GM19455 (cell line): ENCODE results near the gene SNX18.
"Not testable (repeated sequence)": the region's sequence is repeated elsewhere in the genome, so short reads cannot be mapped to it uniquely, and the experiment has no call there.

Source experiments
- ATAC-seq: cut with Tn5 transposase; IDR thresholded peaks from one replicate; pipeline ENCODE4 v1.9.1; 2021; ENCODE audit not compliant: unreplicated experiment

SNX18 gene, protein sequence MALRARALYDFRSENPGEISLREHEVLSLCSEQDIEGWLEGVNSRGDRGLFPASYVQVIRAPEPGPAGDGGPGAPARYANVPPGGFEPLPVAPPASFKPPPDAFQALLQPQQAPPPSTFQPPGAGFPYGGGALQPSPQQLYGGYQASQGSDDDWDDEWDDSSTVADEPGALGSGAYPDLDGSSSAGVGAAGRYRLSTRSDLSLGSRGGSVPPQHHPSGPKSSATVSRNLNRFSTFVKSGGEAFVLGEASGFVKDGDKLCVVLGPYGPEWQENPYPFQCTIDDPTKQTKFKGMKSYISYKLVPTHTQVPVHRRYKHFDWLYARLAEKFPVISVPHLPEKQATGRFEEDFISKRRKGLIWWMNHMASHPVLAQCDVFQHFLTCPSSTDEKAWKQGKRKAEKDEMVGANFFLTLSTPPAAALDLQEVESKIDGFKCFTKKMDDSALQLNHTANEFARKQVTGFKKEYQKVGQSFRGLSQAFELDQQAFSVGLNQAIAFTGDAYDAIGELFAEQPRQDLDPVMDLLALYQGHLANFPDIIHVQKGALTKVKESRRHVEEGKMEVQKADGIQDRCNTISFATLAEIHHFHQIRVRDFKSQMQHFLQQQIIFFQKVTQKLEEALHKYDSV

DNA sequence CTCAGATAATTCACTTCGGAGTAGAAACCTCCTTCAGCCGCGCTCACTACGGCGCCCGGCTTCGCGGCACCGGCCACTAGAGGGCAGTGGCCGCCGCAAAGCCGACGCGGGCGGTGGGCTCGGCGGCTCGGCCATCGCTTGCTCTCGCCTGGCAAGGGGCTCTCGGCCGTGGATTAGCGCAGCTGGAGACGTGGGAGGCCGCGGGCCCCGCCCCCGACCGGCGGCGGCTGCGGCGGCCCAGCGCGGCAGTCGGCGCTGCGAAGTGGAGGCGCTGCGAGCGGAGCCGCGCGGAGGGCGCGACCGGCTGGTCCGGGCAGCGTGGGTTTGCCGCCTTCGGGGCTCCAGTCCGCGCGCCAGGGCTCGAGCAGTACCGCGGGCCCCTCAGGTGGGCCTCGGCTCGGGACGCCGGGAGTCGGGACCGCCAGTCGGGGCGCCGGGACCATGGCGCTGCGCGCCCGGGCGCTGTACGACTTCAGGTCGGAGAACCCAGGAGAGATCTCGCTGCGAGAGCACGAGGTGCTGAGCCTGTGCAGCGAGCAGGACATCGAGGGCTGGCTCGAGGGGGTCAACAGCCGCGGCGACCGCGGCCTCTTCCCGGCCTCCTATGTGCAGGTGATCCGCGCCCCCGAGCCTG is at the start of gene SNX18:
Gene SNX18, plus strand, starts transcription at position 248 of the 634 bp plus-strand sequence. Its CDS starts 194 bp downstream, at position 442.
- peak; percentile 94 for ATAC-seq

GRCh38 chr5:54469622-54470021 is 47.9 kb upstream of the SNX18 start:
- ATAC-seq = peak; percentile 83

GRCh38 chr5:54470128-54470527 is 47.4 kb upstream of the SNX18 start:
- ATAC-seq = no peak

DNA sequence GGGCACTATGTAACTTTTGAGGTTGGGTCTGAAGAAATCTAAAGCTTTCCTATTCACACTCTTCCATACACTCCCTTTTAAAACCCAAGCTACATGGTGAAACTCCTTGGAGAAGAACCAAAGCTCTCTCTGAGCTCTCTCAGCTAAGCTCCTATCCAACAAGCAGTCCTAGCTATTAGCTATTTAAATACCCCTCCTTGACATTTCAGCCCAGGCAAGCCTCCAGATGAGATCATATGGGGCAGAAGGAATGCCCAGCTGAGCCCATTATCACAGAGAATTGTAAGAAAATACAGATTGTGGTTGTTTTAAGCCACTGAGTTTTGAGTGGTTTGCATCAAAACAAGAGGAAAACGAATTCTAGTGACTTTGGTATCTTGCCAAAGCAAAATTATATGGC is 46.9 kb upstream of the SNX18 start:
- ATAC-seq = no peak

GRCh38 chr5:54471398-54471797 is 46.2 kb upstream of the SNX18 start:
- ATAC-seq = no peak

DNA sequence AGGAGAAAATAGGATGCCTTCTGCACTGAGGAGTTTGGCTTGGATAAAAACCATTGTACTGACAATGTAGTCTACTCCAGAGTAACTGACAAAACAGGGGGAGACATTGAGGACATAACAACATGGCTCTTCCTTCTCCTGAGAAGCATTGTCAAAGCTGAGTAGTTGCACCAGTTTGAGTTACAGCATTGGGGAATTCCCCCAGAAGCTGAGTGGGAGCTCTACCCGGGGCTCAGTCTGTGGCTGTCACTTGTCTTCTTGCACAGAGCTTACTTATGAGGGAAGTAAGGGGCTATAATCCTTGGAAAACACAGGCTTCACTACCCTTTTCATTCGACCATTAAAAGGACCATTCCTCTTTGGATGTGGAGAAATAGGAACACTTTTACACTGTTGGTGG is 40.9 kb upstream of the SNX18 start:
- no peak for ATAC-seq

DNA sequence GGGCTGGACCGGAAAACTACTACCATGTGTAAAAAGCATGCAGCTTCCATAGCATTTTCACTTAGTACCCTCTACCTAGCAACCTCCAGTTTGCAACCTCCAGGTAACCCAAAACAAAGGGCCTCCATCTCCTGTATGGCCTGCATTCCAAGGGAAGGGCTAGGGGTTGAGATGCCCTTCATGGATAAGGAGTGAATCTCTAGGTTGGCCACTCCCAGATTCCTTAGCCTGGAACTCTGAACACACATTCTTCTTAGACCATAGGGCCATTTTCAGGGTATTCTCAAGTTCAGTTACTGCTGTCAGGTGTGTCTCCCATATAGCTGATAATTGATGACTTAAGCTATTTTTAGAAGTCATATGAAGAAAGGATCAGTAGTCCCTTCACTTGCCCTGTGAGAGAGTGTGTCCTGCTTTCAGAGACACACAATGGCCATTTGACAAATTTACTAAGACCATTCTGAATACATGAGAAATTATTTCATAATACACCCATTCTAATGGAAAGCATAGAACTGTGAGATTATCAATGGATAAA is 39.5 kb upstream of the SNX18 start:
- no peak for ATAC-seq

GRCh38 chr5:54480296-54480695 is 37.3 kb upstream of the SNX18 start:
- no peak for ATAC-seq

GRCh38 chr5:54484219-54484894 is 33.2 kb upstream of the SNX18 start:
- no peak for ATAC-seq

GRCh38 chr5:54485659-54486058 is 31.9 kb upstream of the SNX18 start:
- ATAC-seq = not testable (repeated sequence)

- not testable (repeated sequence) for ATAC-seq
These were observed 27.9 kb upstream of the SNX18 start for GRCh38 chr5:54489648-54489979.

DNA sequence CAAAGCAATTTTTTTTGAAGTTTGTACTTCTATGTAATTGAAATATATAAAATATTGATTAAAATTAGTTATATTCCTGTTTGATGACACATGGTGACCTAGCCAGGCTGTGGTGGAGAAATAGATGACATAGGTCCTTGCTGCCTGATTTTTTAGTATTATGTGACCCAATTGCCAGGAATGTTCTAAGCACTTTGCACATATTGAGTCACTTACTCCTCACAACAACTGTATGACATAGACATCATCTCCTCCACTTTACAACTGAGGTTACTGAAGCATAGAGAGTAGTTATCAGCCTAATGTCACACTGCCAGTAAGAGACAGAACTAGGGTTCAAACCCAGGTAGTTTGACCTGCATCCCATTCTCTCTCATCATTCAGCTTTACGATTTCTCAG is 26.2 kb upstream of the SNX18 start:
- ATAC-seq = no peak

- no peak for ATAC-seq
These were observed 25.4 kb upstream of the SNX18 start for GRCh38 chr5:54492178-54492577.

- no peak for ATAC-seq
These were observed 22.5 kb upstream of the SNX18 start for GRCh38 chr5:54495027-54495426.

GRCh38 chr5:54514291-54514690 is 3.3 kb upstream of the SNX18 start:
- no peak for ATAC-seq

- ATAC-seq = no peak
These were observed 2.6 kb upstream of the SNX18 start for GRCh38 chr5:54514841-54515432.

GRCh38 chr5:54515634-54516033 is 1.9 kb upstream of the SNX18 start:
- no peak for ATAC-seq

DNA sequence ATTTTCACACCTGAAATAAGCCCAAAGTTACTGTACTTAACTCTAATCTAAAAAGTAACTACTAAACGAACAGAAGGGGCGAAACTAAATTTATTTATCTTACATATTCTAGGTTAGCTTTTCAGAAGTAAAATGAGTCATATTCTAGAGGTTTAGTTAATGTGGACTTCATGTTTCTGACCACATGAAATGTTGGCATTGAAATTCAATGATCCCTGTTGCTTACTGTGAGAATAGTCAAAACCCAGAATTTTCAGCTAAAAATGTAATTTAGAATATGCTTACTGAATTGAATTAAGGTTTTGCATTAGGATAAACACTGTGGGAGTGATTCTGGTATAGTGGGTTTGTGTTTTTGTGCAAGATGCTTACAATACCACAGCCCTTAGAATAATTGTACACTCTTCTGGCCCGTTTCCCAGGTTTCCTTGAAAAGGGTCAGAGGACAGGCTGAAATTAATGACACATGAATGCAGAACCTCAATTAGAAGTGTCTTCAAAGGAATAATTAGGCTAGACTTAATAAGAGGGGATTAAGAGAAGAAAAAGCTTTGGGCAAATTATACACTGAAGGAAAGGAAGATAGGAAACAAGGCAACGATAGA is 1.4 kb upstream of the SNX18 start:
- no peak for ATAC-seq

DNA sequence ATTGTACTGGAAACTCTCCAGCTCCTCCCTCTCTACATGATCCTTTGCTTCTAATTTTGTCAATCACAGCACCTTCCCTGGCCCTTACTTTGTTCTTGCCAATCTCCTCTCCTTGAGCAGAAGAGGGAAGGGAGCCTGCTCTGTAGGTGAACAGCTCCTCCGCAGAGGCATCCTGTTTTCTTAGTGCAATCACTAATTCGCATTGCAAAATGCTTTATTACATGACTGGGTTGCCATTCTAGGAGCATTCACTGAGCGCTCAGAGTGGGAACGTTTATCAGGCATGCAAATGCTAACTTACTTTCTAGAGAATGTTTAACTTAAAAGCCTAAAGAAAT is 416 bp upstream of the SNX18 start:
- ATAC-seq = peak; percentile 13

- ATAC-seq = peak; percentile 47
These were observed 723 bp downstream of the SNX18 start for GRCh38 chr5:54518146-54518817.
